Stimulated activated CD8-positive, alpha-beta memory T cell treated with anti-CD3 and anti-CD28 coated beads, Interleukin-7, amount 100 ng/mL, for 48 hours (primary cell): ENCODE results near the gene TACC3.

Source experiments
- DNase-seq, 2 donors: peaks; one replicate each; pipeline ENCODE4 v3.0.0-alpha.2; 2020; ENCODE audit warnings: low read depth in 1 of 2; ENCODE audit errors: extremely low read depth in 1 of 2

TACC3 gene

DNA sequence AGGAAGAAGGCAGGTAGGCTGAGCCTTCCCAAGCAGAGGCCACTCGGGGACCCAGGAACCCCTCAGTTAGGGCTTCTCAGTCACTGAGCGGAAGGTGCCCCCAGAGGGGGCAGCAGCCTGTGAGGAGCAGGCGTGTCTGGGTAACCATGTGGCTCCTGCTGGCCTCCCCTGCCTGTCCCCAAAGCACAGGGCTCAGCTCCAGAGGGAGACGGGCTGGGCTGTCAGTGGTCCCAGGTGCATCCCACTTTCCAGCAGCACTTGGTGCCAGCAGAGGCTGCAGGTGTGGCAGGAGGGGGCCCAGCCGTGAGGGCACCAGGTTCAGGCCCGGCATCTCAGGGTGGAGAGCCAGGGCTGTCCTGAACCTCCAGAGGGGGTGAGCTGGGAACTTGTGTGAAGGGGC, 22.7 kb downstream of the TACC3 start:
- no peak for DNase-seq

- DNase-seq: no peak
These were observed 23.2 kb downstream of the TACC3 start for GRCh38 chr4:1744552-1744951.

DNA sequence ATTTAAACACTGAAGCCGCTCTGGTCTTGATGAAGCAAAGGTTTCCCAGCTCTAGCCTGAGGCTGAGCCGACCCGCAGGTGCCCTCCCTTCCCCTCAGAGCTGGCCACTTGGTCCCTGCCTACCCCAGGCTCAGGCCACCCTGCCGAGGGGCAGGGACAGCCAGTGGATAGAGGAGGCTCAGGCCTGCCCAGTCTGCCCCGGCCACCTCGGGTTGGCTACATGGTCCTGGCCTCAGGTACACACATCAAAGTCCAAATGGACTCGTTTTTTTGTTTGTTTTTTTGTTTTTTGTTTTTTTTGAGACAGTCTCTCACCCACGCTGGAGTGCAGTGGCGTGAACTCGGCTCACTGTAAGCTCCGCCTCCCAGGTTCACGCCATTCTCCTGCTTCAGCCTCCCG, 23.8 kb downstream of the TACC3 start:
- DNase-seq: no peak

- DNase-seq: no peak
These were observed 24.4 kb downstream of the TACC3 start for GRCh38 chr4:1745697-1746096.

GRCh38 chr4:1746265-1746691, 25.0 kb downstream of the TACC3 start:
- DNase-seq: peak; percentile 66 to 79

- no peak for DNase-seq
These were observed 25.7 kb downstream of the TACC3 start for GRCh38 chr4:1746919-1747602.

DNA sequence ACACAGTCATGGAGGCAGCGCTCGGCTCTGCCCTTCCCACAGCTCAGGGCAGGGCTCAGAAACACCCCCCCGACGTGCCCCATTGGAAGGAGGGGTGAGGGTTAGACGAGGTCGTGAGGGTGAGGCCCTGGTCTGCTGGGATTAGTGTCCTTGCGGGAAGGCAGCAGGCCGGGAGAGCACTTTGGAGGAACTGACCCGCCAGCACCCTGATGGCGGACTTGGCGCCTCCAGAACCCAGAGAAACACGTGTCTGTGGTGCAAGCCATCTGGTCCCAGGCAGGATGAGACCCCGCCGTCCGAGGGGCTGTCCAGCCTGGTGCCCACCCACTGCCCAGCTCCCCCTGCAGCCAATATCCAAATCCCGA, 26.3 kb downstream of the TACC3 start:
- no peak for DNase-seq

DNA sequence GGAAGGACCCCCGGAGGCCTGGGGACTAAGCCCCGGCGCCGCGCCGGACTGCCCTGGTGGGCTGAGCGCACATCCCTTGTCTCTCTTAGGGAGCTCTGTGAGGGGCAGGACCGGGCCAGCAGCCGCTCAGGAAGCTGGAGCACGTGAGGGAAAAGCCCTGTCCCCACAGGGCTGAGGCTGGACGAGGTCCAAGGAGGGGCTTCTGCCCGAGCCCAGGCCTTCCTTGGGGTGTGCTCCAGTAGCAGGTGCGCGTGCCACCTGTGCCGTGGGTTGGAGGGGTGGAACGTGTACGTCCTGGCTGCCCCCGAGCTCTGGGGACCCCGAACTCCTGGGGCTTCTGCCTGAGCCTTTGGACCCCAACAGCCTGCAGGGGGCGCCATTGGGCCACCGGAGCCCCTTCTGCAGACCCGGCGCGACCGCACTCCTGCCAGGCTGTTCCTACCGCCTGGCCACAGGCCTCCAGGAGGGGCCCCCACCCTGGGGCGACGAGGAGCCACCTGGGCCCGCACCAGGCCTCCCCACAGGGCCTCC, 27.2 kb downstream of the TACC3 start:
- DNase-seq: peak; percentile 69 to 77

DNA sequence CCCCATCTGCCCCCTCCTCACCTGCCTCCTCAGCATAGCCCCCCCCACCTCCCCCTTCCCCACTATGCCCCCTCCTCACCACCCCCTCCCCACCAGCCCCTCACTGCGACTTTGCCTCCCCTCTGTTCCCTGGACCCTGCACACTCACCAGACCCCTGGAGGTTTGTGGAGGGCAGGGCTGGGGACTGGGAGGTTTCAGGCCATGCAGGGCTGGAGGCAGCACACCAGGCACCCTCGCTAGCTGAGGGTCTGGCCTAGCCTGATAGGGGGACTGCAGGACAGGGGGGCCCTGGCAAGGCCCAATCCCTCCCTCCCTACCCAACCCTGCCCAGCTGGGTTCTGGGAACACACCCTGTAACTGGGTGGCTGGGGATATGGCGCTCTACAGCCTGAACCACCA, 28.0 kb downstream of the TACC3 start:
- DNase-seq: no peak

- DNase-seq: no peak
These were observed 28.5 kb downstream of the TACC3 start for GRCh38 chr4:1749826-1750225.

GRCh38 chr4:1750381-1751154, 29.2 kb downstream of the TACC3 start:
- no peak for DNase-seq

DNA sequence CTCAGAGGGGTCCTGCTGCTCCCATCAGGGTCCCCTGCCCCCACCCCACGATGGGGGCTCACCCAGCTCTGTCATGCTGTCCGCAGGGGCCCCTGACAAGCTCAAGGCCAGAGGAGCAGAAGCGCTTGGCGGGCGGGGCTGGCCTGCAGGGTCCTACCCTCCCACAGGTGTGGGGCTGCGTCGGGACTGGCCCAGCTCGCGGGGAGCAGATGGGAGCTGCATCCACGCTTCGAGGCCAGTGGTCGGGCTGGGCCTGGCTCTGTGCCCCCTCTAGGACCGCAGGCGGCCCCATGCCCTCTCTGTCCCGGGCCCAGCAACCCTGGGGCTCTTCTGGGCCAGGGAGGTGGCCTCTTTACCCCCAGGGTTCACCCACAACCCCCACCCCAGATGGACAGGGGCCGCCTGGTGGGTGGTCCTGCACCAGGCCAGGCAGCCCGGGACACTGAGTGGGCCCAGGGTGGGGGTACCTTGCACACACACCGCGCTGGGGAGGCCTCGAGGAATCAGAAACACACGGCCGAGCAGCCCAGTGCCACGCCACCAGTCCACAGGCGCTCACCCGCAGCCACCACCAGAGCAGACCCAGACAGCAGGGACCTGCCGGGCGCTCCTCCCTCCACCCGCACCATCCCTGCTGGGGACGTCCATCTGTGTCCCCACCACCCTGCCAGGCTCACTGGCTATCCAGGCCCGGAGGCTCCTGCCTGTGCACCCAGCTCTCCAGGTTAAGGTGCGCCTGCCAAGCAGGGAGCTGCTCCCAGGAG, 30.0 kb downstream of the TACC3 start:
- no peak for DNase-seq

DNA sequence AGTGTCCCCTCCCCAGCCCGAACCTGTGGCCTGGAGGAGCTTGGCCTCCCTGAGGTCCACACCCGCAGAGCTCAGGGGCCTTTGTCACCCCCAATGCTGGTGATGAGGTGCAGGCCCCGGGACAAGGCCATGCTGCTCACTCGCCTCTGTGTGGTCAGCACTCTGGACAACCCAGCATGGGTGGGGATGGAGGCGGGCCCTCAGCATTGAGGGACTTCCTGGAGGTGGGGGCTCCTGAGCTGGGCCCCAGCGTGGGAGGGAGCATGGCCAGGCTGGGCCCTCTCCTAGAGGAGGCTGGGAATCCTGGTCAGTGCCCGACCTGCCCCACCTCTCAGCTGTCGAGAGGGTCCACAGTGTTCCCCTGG, 30.6 kb downstream of the TACC3 start:
- DNase-seq: no peak

- peak in 1 of 2 donors; percentile 32 for DNase-seq
These were observed 31.1 kb downstream of the TACC3 start for GRCh38 chr4:1752284-1753041.

DNA sequence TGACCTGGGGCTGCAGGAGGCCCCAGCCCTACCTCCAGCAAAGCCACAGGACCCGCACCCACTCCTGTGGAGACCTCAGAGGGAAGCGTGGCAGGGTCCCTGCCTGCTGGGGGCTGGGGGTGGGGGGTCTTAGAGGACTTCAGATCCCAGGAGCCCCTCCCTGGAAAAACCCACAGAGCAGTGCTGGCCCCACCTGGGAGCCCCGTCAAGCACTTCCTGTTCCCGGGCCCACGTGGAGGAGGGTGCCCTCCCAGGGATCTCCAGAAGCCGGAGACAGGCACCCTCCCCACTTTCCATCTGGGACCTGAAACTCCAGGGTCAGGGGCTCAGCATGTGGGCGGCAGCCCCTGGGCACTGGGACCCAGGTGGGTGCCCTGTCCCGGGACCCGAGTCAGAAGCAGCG, 32.0 kb downstream of the TACC3 start:
- DNase-seq: no peak

GRCh38 chr4:1753697-1754311, 32.5 kb downstream of the TACC3 start:
- DNase-seq: no peak

DNA sequence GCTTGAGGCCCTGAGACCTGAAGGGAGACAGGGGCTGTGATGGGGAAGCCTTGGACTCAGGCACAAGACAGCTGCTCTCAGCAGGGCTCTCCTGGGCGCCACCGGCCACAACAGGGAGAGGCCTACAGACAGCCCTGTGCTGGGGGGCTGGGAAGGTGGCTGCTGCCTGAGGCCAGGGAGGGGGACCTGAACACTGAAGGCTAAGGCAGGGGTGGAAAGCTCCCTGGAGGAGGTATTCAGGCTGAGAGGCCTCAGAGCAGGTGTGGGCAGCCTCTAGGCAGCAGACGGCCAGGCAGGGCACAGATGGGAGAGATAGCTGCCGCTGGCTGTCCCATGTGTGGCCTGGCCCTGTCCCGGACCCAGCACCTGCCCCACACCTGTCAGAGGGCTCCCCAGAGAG, 33.0 kb downstream of the TACC3 start:
- no peak for DNase-seq

DNA sequence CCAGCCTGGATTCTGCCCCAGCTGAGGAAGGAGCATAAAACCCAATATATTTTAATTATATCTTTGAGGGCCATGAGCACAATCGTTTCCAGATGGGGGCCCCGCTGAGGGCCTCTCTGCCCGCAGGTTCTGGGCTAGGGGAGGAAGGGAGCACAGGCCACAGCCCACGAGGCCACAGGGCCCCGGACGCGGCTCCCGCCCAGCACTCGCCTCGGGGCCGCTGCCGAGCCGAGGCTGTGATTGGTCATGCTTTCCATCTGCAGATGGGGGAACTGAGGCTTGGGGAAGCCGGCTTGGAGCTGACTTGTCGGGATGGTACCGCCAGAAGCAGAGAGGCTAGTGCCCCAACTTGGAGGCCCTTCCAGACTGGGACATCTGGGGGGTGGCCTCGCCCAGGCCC, 34.0 kb downstream of the TACC3 start:
- DNase-seq: no peak

GRCh38 chr4:1756079-1756478, 34.8 kb downstream of the TACC3 start:
- no peak for DNase-seq
